K562 (cell line): ENCODE measurements around the gene DPRX. TPM values are rescaled to one million over a fixed set of nuclear protein-coding genes. Genes with fewer than 3 reads are reported as not detected.
A peak's percentile ranks its signal among the peaks of the same experiment; 100 is the strongest.

Experiments
- ATAC-seq: fragments of 200-7000 bp; cut with Tn5 transposase; 3 replicates; pipeline ENCODE4 v1.9.1; 2020; ENCODE audit warnings: moderate library complexity
- BruUV-seq: library from RNA; stranded (reverse); fragments of 400-500 nt; replicated peaks from 2 replicates; lab custom pipeline; 2021; lab: Mats Ljungman, UMichigan
- CTCF ChIA-PET: fragments of 300-600 bp; formaldehyde crosslinking; extraction: SDS; loops from one replicate; lab custom pipeline; 2021; ENCODE audit warnings: low intra/inter-chr PET ratio; lab: Yijun Ruan, JAX
- POLR2A ChIA-PET: fragments of 300-600, 350-650 bp; sonication (Branson Sonifier 250); formaldehyde crosslinking; extraction: SDS; loops from one replicate; lab custom pipeline; 2021; ENCODE audit warnings: antibody characterized with exemption, inconsistent platforms; lab: Yijun Ruan, JAX
- DNase-seq, 4 experiments: peaks; one replicate each; pipeline versions ENCODE4 v3.0.0 to v3.0.0-alpha.2; 2011 to 2018; ENCODE audit warnings: low spot score in 3 of 4, mixed read lengths in 3 of 4; ENCODE audit errors: extremely low read depth in 1 of 4
- FAIRE-seq: peaks from 2 replicates; lab custom pipeline; 2011; peaks lifted over from hg19 to GRCh38; lab: Jason Lieb, UNC
- H2AFZ ChIP-seq: 2 replicates; pipeline ENCODE4 v1.6.0; 2011; ENCODE audit warnings: low read depth, low read length, control low read depth, inconsistent platforms
- H3K27ac ChIP-seq: fragments of 200-600 bp; 3 replicates; pipeline ENCODE4 v1.8.0; 2011; ENCODE audit warnings: low read depth, mild to moderate bottlenecking, control low read depth, inconsistent platforms, low read length, moderate library complexity, mixed read lengths; ENCODE audit errors: extremely low read depth
- H3K27me3 ChIP-seq, 2 experiments: fragments of 300-600 bp in 1 of 2; 2 replicates in 1 of 2; 3 replicates in 1 of 2; pipeline versions ENCODE4 v1.6.0 to v1.8.0; 2011; ENCODE audit warnings: inconsistent platforms in 2 of 2, low read length in 2 of 2, mild to moderate bottlenecking in 1 of 2, mixed read lengths in 1 of 2, moderate library complexity in 1 of 2; ENCODE audit not compliant: control insufficient read depth in 2 of 2, insufficient read depth in 2 of 2
- H3K36me3 ChIP-seq: fragments of 300-600 bp; 3 replicates; pipeline ENCODE4 v1.8.0; 2011; ENCODE audit warnings: mild to moderate bottlenecking, low read length, inconsistent platforms; ENCODE audit not compliant: control insufficient read depth, insufficient read depth
- H3K4me1 ChIP-seq, 2 experiments: fragments of 200-600 bp in 1 of 2; replicated peaks in 1 of 2; 2 replicates in 1 of 2; 3 replicates in 1 of 2; pipeline versions ENCODE4 v1.5.1 to v1.8.0; 2011; ENCODE audit warnings: inconsistent platforms in 2 of 2, low read length in 2 of 2, mild to moderate bottlenecking in 1 of 2, mixed read lengths in 1 of 2, moderate library complexity in 1 of 2; ENCODE audit not compliant: control insufficient read depth in 2 of 2, insufficient read depth in 2 of 2
- H3K4me2 ChIP-seq: 2 replicates; pipeline ENCODE4 v1.6.1; 2011; ENCODE audit warnings: low read length, control low read depth, inconsistent platforms, mixed read lengths; ENCODE audit not compliant: insufficient read depth
- H3K4me3 ChIP-seq: fragments of 200-600 bp; sonication (generic), shearing (Covaris generic); 2 replicates; pipeline ENCODE4 v1.5.1; 2016; ENCODE audit warnings: control low read depth, inconsistent platforms
- H3K79me2 ChIP-seq: fragments of 200-600 bp; 3 replicates; pipeline ENCODE4 v1.8.0; 2011; ENCODE audit warnings: low read length, inconsistent platforms; ENCODE audit not compliant: control insufficient read depth, insufficient read depth
- H3K9ac ChIP-seq, 2 experiments: 2 replicates each; pipeline versions ENCODE4 v1.6.0 to v1.6.1; 2011; ENCODE audit warnings: low read depth in 2 of 2, low read length in 2 of 2, control low read depth in 1 of 2, inconsistent platforms in 1 of 2, mild to moderate bottlenecking in 1 of 2, mixed read lengths in 1 of 2; ENCODE audit not compliant: insufficient read depth in 1 of 2
- H3K9me1 ChIP-seq: one replicate; pipeline ENCODE4 v1.6.0; 2011; ENCODE audit warnings: inconsistent platforms, mild to moderate bottlenecking, low read length, moderate library complexity; ENCODE audit not compliant: control insufficient read depth, insufficient read depth
- H3K9me3 ChIP-seq: replicated peaks from 2 replicates; pipeline ENCODE4 v1.5.1; 2011; ENCODE audit warnings: low read depth, low read length, inconsistent platforms; ENCODE audit not compliant: control insufficient read depth, insufficient read depth
- H4K20me1 ChIP-seq: replicated peaks from 2 replicates; pipeline ENCODE4 v1.6.1; 2011; ENCODE audit warnings: low read length, inconsistent platforms, mixed read lengths; ENCODE audit not compliant: control insufficient read depth, insufficient read depth
- PPARD ChIP-seq: fragments of 250-450 bp; sonication (Bioruptor Pico); IDR thresholded peaks from 2 replicates; pipeline ENCODE4 v1.8.0; 2022; ENCODE audit warnings: inconsistent platforms, mild to moderate bottlenecking, moderate library complexity
- RCOR1 ChIP-seq, 2 experiments: IDR thresholded peaks; 2 replicates each; pipeline ENCODE4 v1.6.1; 2012; ENCODE audit warnings: low read depth in 2 of 2, low read length in 2 of 2, borderline replicate concordance in 1 of 2, improper control_type of control experiment in 1 of 2
- ZNF316 ChIP-seq: fragments of 450-650 bp; IDR thresholded peaks from 2 replicates; pipeline ENCODE4 v1.6.1; 2016
- ZNF699 ChIP-seq: fragments of 250-450 bp; sonication (Bioruptor Pico); IDR thresholded peaks from 2 replicates; pipeline ENCODE4 v1.8.0; 2021; ENCODE audit warnings: mild to moderate bottlenecking, moderate library complexity; ENCODE audit not compliant: insufficient replicate concordance
- WGBS: fragments of 100-300 bp; shearing (Covaris generic); methylation state at CpG from one replicate; pipeline ENCODE4 v1.1.6; 2016; ENCODE audit warnings: low coverage, mixed read lengths; ENCODE audit not compliant: insufficient coverage; ENCODE audit errors: missing lambda C conversion rate; 5-methylcytosine and 5-hydroxymethylcytosine counted together
- in situ Hi-C: fragments of 300-500 bp; cut with MboI; formaldehyde crosslinking; loops from 4 replicates; pipeline ENCODE4 v1.15.0; 2018; ENCODE audit warnings: inconsistent platforms, mixed read lengths
- intact Hi-C: fragments of 100-400 bp; cut with micrococcal nuclease; formaldehyde crosslinking; loops from 2 replicates; pipeline ENCODE4 v1.14.2; 2022
- polyA plus RNA-seq, 8 experiments: library from polyadenylated mRNA; depleted of rRNA in 4 of 8; stranded (reverse) in 5 of 8; unstranded in 3 of 8; fragments of >200 nt; fragmentation: Nextera tagmentation in 2 of 8; fragmentation: Illumina TruSeq in 1 of 8; extraction: Ambion mirVana in 2 of 8; extraction: Trizol in 1 of 8; gene quantifications; 2 replicates each; pipeline versions ENCODE4 v1.2.1 to v1.2.3, GENCODE V29; 2011 to 2014; ENCODE audit warnings: inconsistent platforms in 1 of 8, missing spikeins in 1 of 8
- total RNA-seq, 7 experiments: library from RNA; depleted of rRNA in 6 of 7; stranded (reverse); fragments of >200 nt in 6 of 7; fragmentation: Illumina TruSeq in 2 of 7; extraction: Trizol in 2 of 7; gene quantifications; 2 replicates each; pipeline versions ENCODE4 v1.2.1 to v1.2.3, GENCODE V29; 2011 to 2021; ENCODE audit warnings: low replicate concordance in 1 of 7
- TF ChIP-seq, protein P1 (sequence below), 2 experiments: fragments of 450-650 bp; formaldehyde crosslinking in 1 of 2; IDR thresholded peaks; 2 replicates each; pipeline versions ENCODE4 v1.4.0 to v1.6.1; 2014 to 2020; ENCODE audit warnings: mild to moderate bottlenecking in 2 of 2, borderline replicate concordance in 1 of 2, low read depth in 1 of 2
- TF ChIP-seq, protein P2 (sequence below): fragments of 450-650 bp; IDR thresholded peaks from 2 replicates; pipeline ENCODE4 v1.6.1; 2017; ENCODE audit warnings: antibody characterized with exemption, mild to moderate bottlenecking

Gene DPRX
- total and polyA plus RNA-seq, 9 of the 15 experiments (the other 6 are each of a cell fraction or from before 2014, with no cell fraction given) = not detected

DNA sequence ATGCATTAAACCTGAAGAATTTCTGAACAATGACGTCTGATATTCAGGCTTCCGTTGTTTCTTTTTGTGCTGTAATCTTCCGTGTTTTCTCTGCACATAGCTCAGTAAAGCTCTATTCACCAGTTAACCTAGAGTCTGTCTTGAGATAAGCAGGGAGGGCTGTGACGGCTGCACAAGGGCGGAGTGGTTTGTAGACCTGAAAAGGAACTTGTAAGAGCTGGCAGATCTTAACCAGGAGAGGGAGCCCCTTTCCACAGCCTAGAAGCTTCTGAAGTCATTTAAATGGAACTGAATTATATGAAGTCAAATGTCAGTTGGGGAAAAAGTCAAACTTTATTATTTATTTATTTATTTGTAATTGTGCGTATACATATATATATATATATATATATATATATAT, 27.5 kb downstream of the DPRX start (continued):
- TF ChIP-seq, protein P1, sequence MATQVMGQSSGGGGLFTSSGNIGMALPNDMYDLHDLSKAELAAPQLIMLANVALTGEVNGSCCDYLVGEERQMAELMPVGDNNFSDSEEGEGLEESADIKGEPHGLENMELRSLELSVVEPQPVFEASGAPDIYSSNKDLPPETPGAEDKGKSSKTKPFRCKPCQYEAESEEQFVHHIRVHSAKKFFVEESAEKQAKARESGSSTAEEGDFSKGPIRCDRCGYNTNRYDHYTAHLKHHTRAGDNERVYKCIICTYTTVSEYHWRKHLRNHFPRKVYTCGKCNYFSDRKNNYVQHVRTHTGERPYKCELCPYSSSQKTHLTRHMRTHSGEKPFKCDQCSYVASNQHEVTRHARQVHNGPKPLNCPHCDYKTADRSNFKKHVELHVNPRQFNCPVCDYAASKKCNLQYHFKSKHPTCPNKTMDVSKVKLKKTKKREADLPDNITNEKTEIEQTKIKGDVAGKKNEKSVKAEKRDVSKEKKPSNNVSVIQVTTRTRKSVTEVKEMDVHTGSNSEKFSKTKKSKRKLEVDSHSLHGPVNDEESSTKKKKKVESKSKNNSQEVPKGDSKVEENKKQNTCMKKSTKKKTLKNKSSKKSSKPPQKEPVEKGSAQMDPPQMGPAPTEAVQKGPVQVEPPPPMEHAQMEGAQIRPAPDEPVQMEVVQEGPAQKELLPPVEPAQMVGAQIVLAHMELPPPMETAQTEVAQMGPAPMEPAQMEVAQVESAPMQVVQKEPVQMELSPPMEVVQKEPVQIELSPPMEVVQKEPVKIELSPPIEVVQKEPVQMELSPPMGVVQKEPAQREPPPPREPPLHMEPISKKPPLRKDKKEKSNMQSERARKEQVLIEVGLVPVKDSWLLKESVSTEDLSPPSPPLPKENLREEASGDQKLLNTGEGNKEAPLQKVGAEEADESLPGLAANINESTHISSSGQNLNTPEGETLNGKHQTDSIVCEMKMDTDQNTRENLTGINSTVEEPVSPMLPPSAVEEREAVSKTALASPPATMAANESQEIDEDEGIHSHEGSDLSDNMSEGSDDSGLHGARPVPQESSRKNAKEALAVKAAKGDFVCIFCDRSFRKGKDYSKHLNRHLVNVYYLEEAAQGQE (IDR thresholded peaks at IDR 0.05; ENCODE audit: borderline replicate concordance) = peak; percentile 33; the same call in 1 of the 2 replicates
- TF ChIP-seq, protein P1 (CRISPR knock-in tag; IDR thresholded peaks at IDR 0.05; ENCODE audit: low read depth) = no peak

DNA sequence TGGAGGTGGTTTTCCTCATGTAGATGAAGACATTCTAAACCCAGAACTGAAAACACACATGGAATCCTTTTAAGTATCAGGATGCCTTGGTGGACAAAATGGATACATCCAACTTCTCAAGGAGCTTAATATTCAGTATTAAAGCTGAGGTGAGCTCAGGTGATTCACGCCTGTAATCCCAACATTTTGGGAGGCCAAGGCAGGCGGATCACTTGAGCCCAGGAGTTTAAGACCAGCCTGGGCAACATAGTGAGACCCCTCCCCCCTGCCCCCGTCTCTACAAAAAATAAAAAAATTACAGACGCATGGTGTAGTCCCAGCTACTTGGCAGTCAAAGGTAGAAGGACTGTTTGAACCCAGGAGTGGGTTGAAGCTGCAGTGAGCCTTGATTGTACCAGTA, 28.8 kb downstream of the DPRX start:
- WGBS = 6% methylated on average over 4 of the region's 4 CpGs
- Histone ChIP-seq H3K9me1 (no peaks in the 10 kb centered on the region), H3K79me2 (no peaks in the 10 kb centered on the region), H3K27me3 (peaks cover 0 to 13% of the 10 kb centered on the region in 2 experiments; a peak in 2 of 5 replicates), H3K9me3 (no peaks in the 10 kb centered on the region), H4K20me1 (no peaks in the 10 kb centered on the region), H3K36me3 (no peaks in the 10 kb centered on the region), H3K4me1 (no peaks in the 10 kb centered on the region), H3K9ac (no peak overlapping the region), H3K4me2 (no peak overlapping the region), H2AFZ (no peak overlapping the region), H3K4me3 (no peak overlapping the region), H3K27ac (no peak overlapping the region)
- ChIA-PET POLR2A (interaction anchor here (0.7 kb wide), 1 partner anchor 132 kb away, joined by 4 read pairs; no protein-coding TSS in a partner anchor), CTCF (no interaction called here)
- ATAC-seq = no peak
- no peak for FAIRE-seq
- intact Hi-C loops = no loop called here
- in situ Hi-C loops = no loop called here
- no peak for DNase-seq
- TF ChIP-seq RCOR1 (IDR thresholded peaks at IDR 0.05; ENCODE audit: borderline replicate concordance in 1 of 2, low read depth in 2 of 2, low read length in 2 of 2) = no peak
- TF ChIP-seq ZNF316 = no peak
- no peak for TF ChIP-seq PPARD (CRISPR knock-in tag)
- no peak for TF ChIP-seq ZNF699 (CRISPR knock-in tag)
- TF ChIP-seq, protein P2, sequence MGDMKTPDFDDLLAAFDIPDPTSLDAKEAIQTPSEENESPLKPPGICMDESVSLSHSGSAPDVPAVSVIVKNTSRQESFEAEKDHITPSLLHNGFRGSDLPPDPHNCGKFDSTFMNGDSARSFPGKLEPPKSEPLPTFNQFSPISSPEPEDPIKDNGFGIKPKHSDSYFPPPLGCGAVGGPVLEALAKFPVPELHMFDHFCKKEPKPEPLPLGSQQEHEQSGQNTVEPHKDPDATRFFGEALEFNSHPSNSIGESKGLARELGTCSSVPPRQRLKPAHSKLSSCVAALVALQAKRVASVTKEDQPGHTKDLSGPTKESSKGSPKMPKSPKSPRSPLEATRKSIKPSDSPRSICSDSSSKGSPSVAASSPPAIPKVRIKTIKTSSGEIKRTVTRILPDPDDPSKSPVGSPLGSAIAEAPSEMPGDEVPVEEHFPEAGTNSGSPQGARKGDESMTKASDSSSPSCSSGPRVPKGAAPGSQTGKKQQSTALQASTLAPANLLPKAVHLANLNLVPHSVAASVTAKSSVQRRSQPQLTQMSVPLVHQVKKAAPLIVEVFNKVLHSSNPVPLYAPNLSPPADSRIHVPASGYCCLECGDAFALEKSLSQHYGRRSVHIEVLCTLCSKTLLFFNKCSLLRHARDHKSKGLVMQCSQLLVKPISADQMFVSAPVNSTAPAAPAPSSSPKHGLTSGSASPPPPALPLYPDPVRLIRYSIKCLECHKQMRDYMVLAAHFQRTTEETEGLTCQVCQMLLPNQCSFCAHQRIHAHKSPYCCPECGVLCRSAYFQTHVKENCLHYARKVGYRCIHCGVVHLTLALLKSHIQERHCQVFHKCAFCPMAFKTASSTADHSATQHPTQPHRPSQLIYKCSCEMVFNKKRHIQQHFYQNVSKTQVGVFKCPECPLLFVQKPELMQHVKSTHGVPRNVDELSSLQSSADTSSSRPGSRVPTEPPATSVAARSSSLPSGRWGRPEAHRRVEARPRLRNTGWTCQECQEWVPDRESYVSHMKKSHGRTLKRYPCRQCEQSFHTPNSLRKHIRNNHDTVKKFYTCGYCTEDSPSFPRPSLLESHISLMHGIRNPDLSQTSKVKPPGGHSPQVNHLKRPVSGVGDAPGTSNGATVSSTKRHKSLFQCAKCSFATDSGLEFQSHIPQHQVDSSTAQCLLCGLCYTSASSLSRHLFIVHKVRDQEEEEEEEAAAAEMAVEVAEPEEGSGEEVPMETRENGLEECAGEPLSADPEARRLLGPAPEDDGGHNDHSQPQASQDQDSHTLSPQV = no peak
- no TSS peak for BruUV-seq
